GM13976 (cell line): ENCODE data around the gene STK32B.

Experiments used
- DNase-seq: peaks from one replicate; pipeline ENCODE4 v3.0.0; 2012; ENCODE audit warnings: low spot score
- in situ Hi-C: fragments of 300-500 bp; cut with MboI; formaldehyde crosslinking; loops from one replicate; pipeline ENCODE4 v1.12.0; 2022; ENCODE audit warnings: low sequenced_read_pairs, mixed read lengths, inconsistent platforms; ENCODE audit not compliant: unreplicated experiment
- TF ChIP-seq, protein P1 (sequence below): IDR thresholded peaks from 2 replicates; pipeline ENCODE4 v1.5.1; 2012; ENCODE audit warnings: borderline replicate concordance, mild to moderate bottlenecking; ENCODE audit not compliant: insufficient read depth; ENCODE audit errors: extremely low read depth, missing control alignments, control extremely low read depth

The STK32B gene

GRCh38 chr4:5079581-5079980, 28.3 kb downstream of the STK32B start:
- in situ Hi-C loops: no loop called here
- TF ChIP-seq, protein P1, sequence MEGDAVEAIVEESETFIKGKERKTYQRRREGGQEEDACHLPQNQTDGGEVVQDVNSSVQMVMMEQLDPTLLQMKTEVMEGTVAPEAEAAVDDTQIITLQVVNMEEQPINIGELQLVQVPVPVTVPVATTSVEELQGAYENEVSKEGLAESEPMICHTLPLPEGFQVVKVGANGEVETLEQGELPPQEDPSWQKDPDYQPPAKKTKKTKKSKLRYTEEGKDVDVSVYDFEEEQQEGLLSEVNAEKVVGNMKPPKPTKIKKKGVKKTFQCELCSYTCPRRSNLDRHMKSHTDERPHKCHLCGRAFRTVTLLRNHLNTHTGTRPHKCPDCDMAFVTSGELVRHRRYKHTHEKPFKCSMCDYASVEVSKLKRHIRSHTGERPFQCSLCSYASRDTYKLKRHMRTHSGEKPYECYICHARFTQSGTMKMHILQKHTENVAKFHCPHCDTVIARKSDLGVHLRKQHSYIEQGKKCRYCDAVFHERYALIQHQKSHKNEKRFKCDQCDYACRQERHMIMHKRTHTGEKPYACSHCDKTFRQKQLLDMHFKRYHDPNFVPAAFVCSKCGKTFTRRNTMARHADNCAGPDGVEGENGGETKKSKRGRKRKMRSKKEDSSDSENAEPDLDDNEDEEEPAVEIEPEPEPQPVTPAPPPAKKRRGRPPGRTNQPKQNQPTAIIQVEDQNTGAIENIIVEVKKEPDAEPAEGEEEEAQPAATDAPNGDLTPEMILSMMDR: no peak
- DNase-seq: no peak

DNA sequence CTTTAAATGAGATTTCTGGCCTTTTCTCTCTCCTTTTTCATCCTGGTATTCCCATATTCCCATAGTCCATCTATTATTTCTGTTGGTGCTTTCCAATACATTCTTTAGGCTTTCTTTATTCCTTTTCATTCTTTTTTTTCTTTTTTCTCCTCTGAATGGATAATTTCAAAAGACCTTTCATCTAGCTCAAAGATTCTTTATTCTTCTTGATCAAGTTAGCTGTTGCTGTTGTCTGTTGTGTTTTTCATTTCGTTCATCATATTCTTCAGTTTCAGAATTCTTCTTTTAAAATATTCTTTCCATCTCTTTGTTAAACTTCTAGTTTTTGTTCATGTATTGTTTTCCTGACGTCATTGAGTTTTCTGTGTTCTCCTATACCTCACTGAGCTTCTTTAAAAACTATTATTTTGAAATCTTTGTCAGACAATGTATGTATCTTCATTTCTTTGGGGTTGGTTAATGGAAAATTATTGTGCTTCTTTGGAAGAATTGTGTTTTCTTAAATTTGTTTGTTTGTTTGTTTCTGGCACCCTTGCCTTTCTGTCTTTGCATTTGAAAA, 30.2 kb downstream of the STK32B start:
- DNase-seq: no peak
- in situ Hi-C loops: no loop called here
- TF ChIP-seq, protein P1: no peak

DNA sequence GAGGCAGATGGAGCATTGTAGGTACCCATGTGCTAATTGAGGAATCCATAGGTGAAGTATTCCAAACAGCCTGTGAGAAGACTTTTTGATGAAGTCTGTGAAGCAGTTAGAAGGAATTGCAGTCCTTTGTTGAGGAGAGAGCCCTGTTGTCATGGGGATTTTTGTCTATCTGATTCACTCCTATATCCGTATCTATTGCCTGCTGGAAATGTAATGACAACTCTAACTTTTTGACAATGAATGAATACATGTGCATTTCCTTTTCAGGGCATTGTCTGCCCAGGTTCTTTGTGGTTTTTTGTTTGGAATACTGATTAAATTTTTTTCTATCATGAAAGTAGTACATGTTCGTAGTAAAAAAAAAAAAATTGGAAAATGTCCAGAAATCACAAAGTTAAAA, 31.1 kb downstream of the STK32B start:
- DNase-seq: no peak
- TF ChIP-seq, protein P1: no peak
- in situ Hi-C loops: no loop called here

- no peak for DNase-seq
- in situ Hi-C loops: no loop called here
Measured at GRCh38 chr4:5084911-5085475, 33.7 kb downstream of the STK32B start.

DNA sequence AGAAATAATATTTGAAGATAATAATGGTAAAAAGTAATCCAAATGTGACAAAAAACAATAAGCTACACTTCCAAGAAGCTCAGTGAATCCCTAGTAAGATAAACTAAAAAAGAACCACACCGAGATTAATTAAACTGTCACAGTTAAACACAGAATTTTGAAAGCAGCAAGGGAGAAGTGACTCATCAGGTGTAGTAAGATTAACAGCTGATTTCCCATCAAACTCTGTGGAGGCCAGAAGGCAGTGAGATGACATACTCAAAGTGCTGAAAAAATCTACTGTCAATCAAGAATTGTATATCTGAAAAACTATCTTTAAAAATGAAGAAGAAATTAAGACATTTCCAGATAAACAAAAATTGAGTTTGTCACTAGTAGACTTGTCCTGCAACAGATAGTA, 35.3 kb downstream of the STK32B start:
- in situ Hi-C loops: no loop called here
- no peak for DNase-seq
- TF ChIP-seq, protein P1: no peak

More at GRCh38 chr4:5084911-5085475, 33.7 kb downstream of the STK32B start:
- TF ChIP-seq, protein P1: no peak

DNA sequence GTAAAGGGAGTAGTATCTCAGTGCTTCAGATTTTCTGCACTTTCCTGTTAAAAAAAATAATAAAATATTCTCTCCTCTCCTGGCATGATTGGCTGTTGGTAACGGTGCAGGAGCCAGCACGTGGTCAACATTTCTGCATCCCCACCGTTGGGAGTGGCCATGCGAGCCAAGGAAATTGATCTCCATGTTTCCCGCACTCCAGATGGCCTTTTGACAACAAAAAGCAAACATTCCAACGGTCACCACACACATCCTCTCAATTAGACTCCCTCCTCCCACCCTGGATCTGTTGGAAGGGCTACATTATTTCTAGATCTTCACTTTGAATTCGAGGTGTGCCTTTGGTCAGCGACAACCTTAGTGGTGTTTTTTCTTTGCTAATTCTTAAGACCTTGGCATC, 45.0 kb downstream of the STK32B start:
- DNase-seq: no peak
- in situ Hi-C loops: no loop called here
- TF ChIP-seq, protein P1: no peak
